Upper lobe of left lung (tissue), 6 donors: ENCODE results near the gene DOCK1. TPM values are rescaled to one million over a fixed set of nuclear protein-coding genes. Genes with fewer than 3 reads are reported as not detected.
A peak's percentile ranks its signal among the peaks of the same experiment; 100 is the strongest.

ENCODE experiments used
- ATAC-seq, 2 donors: fragments of 200-7000 bp; cut with Tn5 transposase; one replicate each; pipeline ENCODE4 v1.9.1; 2022; ENCODE audit warnings: mild to moderate bottlenecking in 2 of 2, moderate library complexity in 2 of 2; ENCODE audit not compliant: low FRiP score in 2 of 2
- DNase-seq, 2 donors: peaks; one replicate each; pipeline ENCODE4 v3.0.0-alpha.2; 2019 to 2020
- H3K27ac ChIP-seq, 4 donors: fragments of 200-600 bp; sonication (generic); one replicate each; pipeline ENCODE4 v1.5.1; 2016 to 2019
- H3K27me3 ChIP-seq, 4 donors: fragments of 200-600 bp; sonication (generic); one replicate each; pipeline ENCODE4 v1.5.1; 2017 to 2019
- H3K36me3 ChIP-seq, 4 donors: fragments of 200-600 bp; sonication (generic); one replicate each; pipeline ENCODE4 v1.5.1; 2016 to 2019
- H3K4me1 ChIP-seq, 4 donors: fragments of 200-600 bp; sonication (generic); one replicate each; pipeline ENCODE4 v1.5.1; 2018 to 2019
- H3K4me3 ChIP-seq, 4 donors: fragments of 200-600 bp; sonication (generic); one replicate each; pipeline ENCODE4 v1.5.1; 2017 to 2019; ENCODE audit warnings: mild to moderate bottlenecking in 2 of 4, moderate library complexity in 1 of 4
- H3K9me3 ChIP-seq, 4 donors: fragments of 200-600 bp; sonication (generic); one replicate each; pipeline ENCODE4 v1.5.1; 2018 to 2019
- CTCF ChIP-seq, 6 experiments: fragments of 450-650 bp in 4 of 6; fragments of 200-600 bp in 2 of 6; sonication (generic) in 2 of 6; IDR thresholded peaks; one replicate each; pipeline ENCODE4 v1.5.1; 2016 to 2019; ENCODE audit warnings: antibody characterized with exemption in 6 of 6
- EP300 ChIP-seq, 4 donors: sonication (generic); formaldehyde crosslinking; IDR thresholded peaks; one replicate each; pipeline ENCODE4 v1.5.1; 2017; ENCODE audit warnings: antibody characterized with exemption in 4 of 4, control low read depth in 2 of 4
- POLR2A ChIP-seq, 4 donors: fragments of 450-650 bp; IDR thresholded peaks; one replicate each; pipeline ENCODE4 v1.5.1; 2016 to 2017; ENCODE audit warnings: antibody characterized with exemption in 4 of 4, mild to moderate bottlenecking in 2 of 4
- POLR2AphosphoS5 ChIP-seq, 2 donors: sonication (generic); formaldehyde crosslinking; IDR thresholded peaks; one replicate each; pipeline ENCODE4 v1.5.1; 2017; ENCODE audit warnings: antibody characterized with exemption in 2 of 2
- WGBS, 2 donors: methylation state at CpG; one replicate each; pipeline ENCODE4 v1.1.5; 2017 to 2018; 5-methylcytosine and 5-hydroxymethylcytosine counted together
- total RNA-seq, 6 donors: library from RNA; depleted of rRNA in 4 of 6; stranded (reverse); fragments of >200 nt in 4 of 6; gene quantifications; one replicate each; pipeline versions ENCODE4 v1.1.0 to v1.2.1, GENCODE V29; 2016 to 2021
- donor health status: DM: no; HTN: no; CAD: no; lungs with moderate emphysema.
- donor health status: DM: no; HTN: yes; CAD: no; lungs with severe emphysema.

Gene DOCK1
- total RNA-seq, 6 donors from 2014 or later: 37.5 to 63.9 (median 45.8) TPM

GRCh38 chr10:127015373-127015772, 110.1 kb downstream of the DOCK1 start:
- H3K27ac ChIP-seq: no peak overlapping the region
- no peaks in the 10 kb centered on the region for H3K27me3 ChIP-seq
- H3K4me3 ChIP-seq: no peak overlapping the region
- ATAC-seq (no peak), DNase-seq (no peak)
- TF ChIP-seq POLR2A (IDR thresholded peaks at IDR 0.05) (no peak), POLR2AphosphoS5 (IDR thresholded peaks at IDR 0.05) (no peak), EP300 (IDR thresholded peaks at IDR 0.05) (no peak), CTCF (IDR thresholded peaks at IDR 0.05) (no peak)
- no peaks in the 10 kb centered on the region for H3K9me3 ChIP-seq
- peaks cover 0 to 11% (median 7%) of the 10 kb centered on the region in 4 donors for H3K4me1 ChIP-seq
- WGBS, 2 donors: 94 to 95% methylated on average over 12 of the region's 12 CpGs
- H3K36me3 ChIP-seq: peaks cover 0 to 37% (median 19%) of the 10 kb centered on the region in 4 donors

GRCh38 chr10:127016331-127016730, 111.1 kb downstream of the DOCK1 start:
- peaks cover 0 to 11% (median 7%) of the 10 kb centered on the region in 4 donors for H3K4me1 ChIP-seq
- H3K4me3 ChIP-seq: no peak overlapping the region
- 81 to 90% methylated on average over 10 to 11 of the region's 11 CpGs for WGBS, 2 donors
- no peak for ATAC-seq
- no peak overlapping the region for H3K27ac ChIP-seq
- TF ChIP-seq EP300 (IDR thresholded peaks at IDR 0.05): no peak
- TF ChIP-seq CTCF (IDR thresholded peaks at IDR 0.05): no peak
- no peak for TF ChIP-seq POLR2A (IDR thresholded peaks at IDR 0.05)
- no peak for TF ChIP-seq POLR2AphosphoS5 (IDR thresholded peaks at IDR 0.05)
- peak in 1 of 2 donors; percentile 44 for DNase-seq
- no peaks in the 10 kb centered on the region for H3K27me3 ChIP-seq
- no peaks in the 10 kb centered on the region for H3K9me3 ChIP-seq
- peaks cover 0 to 37% (median 19%) of the 10 kb centered on the region in 4 donors for H3K36me3 ChIP-seq

GRCh38 chr10:127017541-127018297, 112.5 kb downstream of the DOCK1 start:
- Histone ChIP-seq H3K36me3 (peaks cover 0 to 41% (median 19%) of the 10 kb centered on the region in 4 donors), H3K27ac (no peak overlapping the region), H3K9me3 (no peaks in the 10 kb centered on the region), H3K4me1 (peaks cover 0 to 6% (median 3%) of the 10 kb centered on the region in 4 donors), H3K4me3 (no peak overlapping the region), H3K27me3 (no peaks in the 10 kb centered on the region)
- WGBS, 2 donors: 87 to 88% methylated on average over 17 to 20 of the region's 20 CpGs
- ATAC-seq (no peak), DNase-seq (no peak)
- TF ChIP-seq EP300 (IDR thresholded peaks at IDR 0.05) (no peak), POLR2A (IDR thresholded peaks at IDR 0.05) (no peak), CTCF (IDR thresholded peaks at IDR 0.05) (no peak), POLR2AphosphoS5 (IDR thresholded peaks at IDR 0.05) (no peak)

GRCh38 chr10:127018298-127018650, 113.0 kb downstream of the DOCK1 start:
- no peak overlapping the region for H3K27ac ChIP-seq
- no peaks in the 10 kb centered on the region for H3K9me3 ChIP-seq
- no peak overlapping the region for H3K4me3 ChIP-seq
- no peaks in the 10 kb centered on the region for H3K27me3 ChIP-seq
- H3K4me1 ChIP-seq: peaks cover 0 to under 1% (median 0%) of the 10 kb centered on the region in 4 donors
- TF ChIP-seq EP300 (IDR thresholded peaks at IDR 0.05) (no peak), POLR2A (IDR thresholded peaks at IDR 0.05) (no peak), CTCF (IDR thresholded peaks at IDR 0.05) (no peak), POLR2AphosphoS5 (IDR thresholded peaks at IDR 0.05) (no peak)
- no peak for ATAC-seq
- WGBS, 2 donors: 92 to 94% methylated on average over 4 of the region's 4 CpGs
- peaks cover 0 to 43% (median 19%) of the 10 kb centered on the region in 4 donors for H3K36me3 ChIP-seq
- DNase-seq: no peak

GRCh38 chr10:127018766-127019165, 113.5 kb downstream of the DOCK1 start:
- ATAC-seq: no peak
- Histone ChIP-seq H3K9me3 (no peaks in the 10 kb centered on the region), H3K27me3 (no peaks in the 10 kb centered on the region), H3K36me3 (peaks cover 0 to 48% (median 20%) of the 10 kb centered on the region in 4 donors), H3K4me1 (no peaks in the 10 kb centered on the region), H3K27ac (no peak overlapping the region), H3K4me3 (no peak overlapping the region)
- TF ChIP-seq POLR2A (IDR thresholded peaks at IDR 0.05) (no peak), CTCF (IDR thresholded peaks at IDR 0.05) (no peak), EP300 (IDR thresholded peaks at IDR 0.05) (no peak), POLR2AphosphoS5 (IDR thresholded peaks at IDR 0.05) (no peak)
- WGBS, 2 donors: 95% methylated on average over 8 of the region's 8 CpGs
- DNase-seq: no peak
